ENCODE measurements around the gene SLC6A19. TPM values are rescaled to one million over a fixed set of nuclear protein-coding genes. Genes with fewer than 3 reads are reported as not detected.

Gene SLC6A19
- total RNA-seq, 2 donors from 2014 or later = 0.09 to 0.15 TPM

DNA sequence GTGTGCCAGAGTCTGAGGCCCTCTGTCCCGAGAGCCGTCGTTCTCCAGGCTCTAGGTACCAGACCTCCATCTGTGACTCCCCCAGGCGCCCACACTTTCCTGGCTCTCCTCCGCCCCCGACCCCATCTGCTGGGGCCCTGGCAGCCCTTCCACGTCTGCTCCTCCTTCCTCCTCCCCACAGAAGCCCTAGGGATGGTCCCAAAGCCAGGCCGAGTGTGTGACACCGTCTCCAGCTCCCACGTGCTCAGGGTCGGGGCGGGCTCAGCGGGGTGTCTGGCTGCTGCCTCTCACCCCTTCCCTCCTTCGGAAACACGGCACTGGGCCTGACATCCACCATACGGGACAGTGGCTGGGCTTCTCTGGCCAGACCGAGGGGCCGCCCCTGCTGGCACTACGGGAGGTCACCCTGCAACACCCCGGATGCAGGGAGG lies 20.5 kb upstream of the SLC6A19 start:
- no peaks in the 10 kb centered on the region for H3K36me3 ChIP-seq (ENCODE audit: control insufficient read depth, insufficient read depth, low read length)
- no peak for TF ChIP-seq CTCF (conservative IDR thresholded peaks at IDR 0.05)
- peaks cover 8% of the 10 kb centered on the region for H3K4me1 Mint-ChIP-seq
- H3K27ac ChIP-seq (ENCODE audit: low read depth, low read length) = no peak overlapping the region
- no peaks in the 10 kb centered on the region for H3K27me3 ChIP-seq (ENCODE audit: control insufficient read depth, insufficient read depth, low read length, poor library complexity, severe bottlenecking)
- no peak for DNase-seq
- H3K9me3 Mint-ChIP-seq = no peaks in the 10 kb centered on the region
- no peaks in the 10 kb centered on the region for H3K9me3 ChIP-seq (ENCODE audit: control insufficient read depth, low read length)
- no peak overlapping the region for H3K9ac ChIP-seq (ENCODE audit: extremely low read depth, low read length, poor library complexity, severe bottlenecking)
- H3K27ac Mint-ChIP-seq = no peak overlapping the region
- peaks cover 7% of the 10 kb centered on the region for H3K4me1 ChIP-seq (ENCODE audit: control insufficient read depth, insufficient read depth, low read length)
- no peaks in the 10 kb centered on the region for H3K27me3 Mint-ChIP-seq (ENCODE audit: insufficient read depth)
- no peaks in the 10 kb centered on the region for H3K36me3 Mint-ChIP-seq (ENCODE audit: low read depth)
- WGBS, 2 experiments (ENCODE audit: insufficient coverage in 1 of 2, insufficient read length in 1 of 2) = 88 to 93% methylated on average over 18 to 20 of the region's 20 CpGs
- no peak overlapping the region for H3K4me3 ChIP-seq (ENCODE audit: low read length)
- no peak overlapping the region for H3K4me3 Mint-ChIP-seq

DNA sequence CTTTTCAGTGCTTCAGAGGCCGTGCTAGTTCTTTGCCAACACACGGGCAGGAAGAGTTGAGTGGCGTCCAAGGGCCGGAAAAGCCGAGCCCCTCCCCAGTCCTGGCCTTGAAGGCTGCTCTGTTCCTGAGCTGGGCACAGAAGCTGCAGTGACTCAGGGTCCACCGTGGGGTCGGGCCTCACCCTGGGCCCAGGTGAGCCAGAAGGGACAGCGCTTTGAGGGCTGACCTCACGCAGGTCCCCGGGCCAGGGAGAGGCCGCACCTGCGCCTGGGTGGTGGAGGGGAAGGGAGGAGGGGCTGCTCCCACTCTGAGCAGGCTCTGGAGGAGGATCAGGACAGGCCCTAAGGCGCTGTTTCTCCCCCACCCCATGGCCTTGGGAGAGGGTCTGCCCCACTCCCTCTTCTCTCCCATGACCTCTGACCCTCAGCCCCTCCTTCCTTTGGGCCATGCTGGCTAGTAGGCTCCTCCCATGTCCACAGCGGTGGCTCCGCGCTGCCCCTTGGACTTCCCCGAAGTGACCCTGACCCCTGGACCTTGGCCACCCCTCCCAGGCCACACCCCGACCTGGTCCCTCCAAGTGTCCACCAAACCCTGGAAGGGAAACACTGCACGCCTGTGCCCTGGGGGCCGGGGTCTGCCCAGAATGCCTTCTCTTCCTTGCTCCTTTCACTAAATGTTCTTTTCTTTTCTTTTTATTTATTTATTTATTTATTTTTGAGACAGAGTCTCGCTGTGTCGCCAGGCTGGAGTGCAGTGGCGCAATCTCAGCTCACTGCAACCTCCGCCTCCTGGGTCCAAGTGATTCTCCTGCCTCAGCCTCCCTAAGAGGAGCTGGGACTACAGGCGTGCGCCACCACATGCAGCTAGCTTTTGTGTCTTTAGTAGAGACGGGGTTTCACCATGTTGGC lies 19.7 kb upstream of the SLC6A19 start:
- Histone ChIP-seq H3K27ac (ENCODE audit: low read depth, low read length) (no peak overlapping the region), H3K9me3 (ENCODE audit: control insufficient read depth, low read length) (no peaks in the 10 kb centered on the region), H3K27me3 (ENCODE audit: control insufficient read depth, insufficient read depth, low read length, poor library complexity, severe bottlenecking) (no peaks in the 10 kb centered on the region), H3K9ac (ENCODE audit: extremely low read depth, low read length, poor library complexity, severe bottlenecking) (no peak overlapping the region), H3K4me3 (ENCODE audit: low read length) (no peak overlapping the region), H3K36me3 (ENCODE audit: control insufficient read depth, insufficient read depth, low read length) (no peaks in the 10 kb centered on the region), H3K4me1 (ENCODE audit: control insufficient read depth, insufficient read depth, low read length) (peaks cover 15% of the 10 kb centered on the region)
- Mint-ChIP-seq H3K27ac (no peak overlapping the region), H3K36me3 (ENCODE audit: low read depth) (no peaks in the 10 kb centered on the region), H3K4me3 (no peak overlapping the region), H3K4me1 (peaks cover 15% of the 10 kb centered on the region), H3K27me3 (ENCODE audit: insufficient read depth) (no peaks in the 10 kb centered on the region), H3K9me3 (no peaks in the 10 kb centered on the region)
- DNase-seq = no peak
- no peak for TF ChIP-seq CTCF (conservative IDR thresholded peaks at IDR 0.05)
- 89 to 90% methylated on average over 13 to 27 of the region's 27 CpGs for WGBS, 2 experiments (ENCODE audit: insufficient coverage in 1 of 2, insufficient read length in 1 of 2)

DNA sequence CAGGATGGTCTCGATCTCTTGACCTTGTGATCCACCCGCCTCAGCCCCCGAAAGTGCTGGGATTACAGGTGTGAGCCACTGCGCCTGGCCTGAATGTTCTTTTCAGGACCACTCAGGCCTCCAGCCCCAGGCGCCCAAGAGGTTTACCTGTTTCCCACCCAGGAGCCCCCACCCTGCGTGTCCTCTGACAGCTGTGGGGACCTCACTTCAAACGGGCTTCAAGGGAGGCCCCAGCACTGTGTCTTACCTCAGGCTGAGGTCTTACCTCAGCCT lies 19.1 kb upstream of the SLC6A19 start:
- Mint-ChIP-seq H3K4me1 (peaks cover 15% of the 10 kb centered on the region), H3K4me3 (no peak overlapping the region), H3K9me3 (no peaks in the 10 kb centered on the region), H3K27ac (no peak overlapping the region), H3K36me3 (ENCODE audit: low read depth) (no peaks in the 10 kb centered on the region), H3K27me3 (ENCODE audit: insufficient read depth) (no peaks in the 10 kb centered on the region)
- Histone ChIP-seq H3K4me3 (ENCODE audit: low read length) (no peak overlapping the region), H3K9ac (ENCODE audit: extremely low read depth, low read length, poor library complexity, severe bottlenecking) (no peak overlapping the region), H3K27me3 (ENCODE audit: control insufficient read depth, insufficient read depth, low read length, poor library complexity, severe bottlenecking) (no peaks in the 10 kb centered on the region), H3K36me3 (ENCODE audit: control insufficient read depth, insufficient read depth, low read length) (no peaks in the 10 kb centered on the region), H3K4me1 (ENCODE audit: control insufficient read depth, insufficient read depth, low read length) (peaks cover 17% of the 10 kb centered on the region), H3K27ac (ENCODE audit: low read depth, low read length) (peak overlapping the region; percentile 92), H3K9me3 (ENCODE audit: control insufficient read depth, low read length) (no peaks in the 10 kb centered on the region)
- 85 to 100% methylated on average over 5 to 7 of the region's 7 CpGs for WGBS, 2 experiments (ENCODE audit: insufficient coverage in 1 of 2, insufficient read length in 1 of 2)
- no peak for DNase-seq
- TF ChIP-seq CTCF (conservative IDR thresholded peaks at IDR 0.05) = no peak

Measured in endodermal cell (in vitro differentiated cells).